HG03565 (cell line): ENCODE results near the gene GPHB5.
"Not testable (repeated sequence)": the region's sequence is repeated elsewhere in the genome, so short reads cannot be mapped to it uniquely, and the experiment has no call there.

ENCODE experiments used
- ATAC-seq: cut with Tn5 transposase; IDR thresholded peaks from one replicate; pipeline ENCODE4 v1.9.1; 2021; ENCODE audit warnings: mild to moderate bottlenecking, moderate library complexity; ENCODE audit not compliant: unreplicated experiment

The GPHB5 gene

GRCh38 chr14:63296060-63296563, 22.6 kb downstream of the GPHB5 start:
- peak; percentile 67 for ATAC-seq

- peak; percentile 47 for ATAC-seq
These were observed 23.5 kb downstream of the GPHB5 start for GRCh38 chr14:63295231-63295685.

GRCh38 chr14:63292805-63293204, 25.9 kb downstream of the GPHB5 start:
- no peak for ATAC-seq

GRCh38 chr14:63290741-63291430, 27.8 kb downstream of the GPHB5 start:
- ATAC-seq, result no peak

- peak; percentile 59 for ATAC-seq
These were observed 29.9 kb downstream of the GPHB5 start for GRCh38 chr14:63288853-63289252.

- ATAC-seq, result no peak
These were observed 30.9 kb downstream of the GPHB5 start for GRCh38 chr14:63287666-63288483.

GRCh38 chr14:63286071-63286470, 32.7 kb downstream of the GPHB5 start:
- ATAC-seq, result no peak

- no peak for ATAC-seq
These were observed 34.9 kb downstream of the GPHB5 start for GRCh38 chr14:63283884-63284248.

- ATAC-seq, result peak; percentile 66
These were observed 35.5 kb downstream of the GPHB5 start for GRCh38 chr14:63282997-63283883.

GRCh38 chr14:63279933-63280332, 38.8 kb downstream of the GPHB5 start:
- ATAC-seq, result not testable (repeated sequence)

GRCh38 chr14:63277591-63278183, 41.0 kb downstream of the GPHB5 start:
- ATAC-seq, result no peak

- peak; percentile 80 for ATAC-seq
These were observed 42.0 kb downstream of the GPHB5 start for GRCh38 chr14:63276492-63277342.

GRCh38 chr14:63276016-63276415, 42.7 kb downstream of the GPHB5 start:
- ATAC-seq, result no peak

GRCh38 chr14:63275611-63276010, 43.1 kb downstream of the GPHB5 start:
- ATAC-seq, result no peak

- no peak for ATAC-seq
These were observed 44.7 kb downstream of the GPHB5 start for GRCh38 chr14:63273717-63274655.

- no peak for ATAC-seq
These were observed 45.6 kb downstream of the GPHB5 start for GRCh38 chr14:63273129-63273528.

- no peak for ATAC-seq
These were observed 49.0 kb downstream of the GPHB5 start for GRCh38 chr14:63269561-63270225.

- no peak for ATAC-seq
These were observed 50.0 kb downstream of the GPHB5 start for GRCh38 chr14:63268771-63269170.
